Osteocyte (in vitro differentiated cells): ENCODE data around the gene FOXJ3. TPM values are rescaled to one million over a fixed set of nuclear protein-coding genes. Genes with fewer than 3 reads are reported as not detected.

Experiments
- DNase-seq: peaks from one replicate; pipeline ENCODE4 v3.0.0; 2021; ENCODE audit warnings: mixed read lengths; ENCODE audit not compliant: unreplicated experiment; ENCODE audit errors: extremely low spot score
- H3K27ac Mint-ChIP-seq: one replicate; pipeline ENCODE4 v1.8.0; 2021; ENCODE audit warnings: mild to moderate bottlenecking, mixed read lengths; ENCODE audit not compliant: unreplicated experiment
- H3K27me3 Mint-ChIP-seq: one replicate; pipeline ENCODE4 v1.8.0; 2021; ENCODE audit warnings: mixed read lengths; ENCODE audit not compliant: unreplicated experiment
- H3K36me3 Mint-ChIP-seq: one replicate; pipeline ENCODE4 v1.8.0; 2021; ENCODE audit warnings: mixed read lengths; ENCODE audit not compliant: unreplicated experiment
- H3K4me1 Mint-ChIP-seq: one replicate; pipeline ENCODE4 v1.8.0; 2021; ENCODE audit warnings: mixed read lengths; ENCODE audit not compliant: unreplicated experiment
- H3K4me3 Mint-ChIP-seq: one replicate; pipeline ENCODE4 v1.8.0; 2021; ENCODE audit warnings: mild to moderate bottlenecking, moderate library complexity, mixed read lengths; ENCODE audit not compliant: unreplicated experiment
- H3K9me3 Mint-ChIP-seq: one replicate; pipeline ENCODE4 v1.8.0; 2021; ENCODE audit warnings: mixed read lengths; ENCODE audit not compliant: unreplicated experiment
- total RNA-seq: library from RNA; stranded (reverse); gene quantifications from 2 replicates; pipeline ENCODE4 v1.2.1, GENCODE V29; 2021
- TF ChIP-seq, protein P1 (sequence below): fragments of 200-600 bp; sonication (generic); IDR thresholded peaks from 2 replicates; pipeline ENCODE4 v1.5.0; 2021; ENCODE audit warnings: antibody characterized with exemption, mild to moderate bottlenecking, moderate library complexity

Gene FOXJ3
- total RNA-seq, 1 donor from 2014 or later: 34.6 TPM

GRCh38 chr1:42372796-42373195, 37.8 kb upstream of the FOXJ3 start:
- H3K27ac Mint-ChIP-seq: no peak overlapping the region
- no peak for DNase-seq
- H3K4me3 Mint-ChIP-seq: no peak overlapping the region
- no peaks in the 10 kb centered on the region for H3K4me1 Mint-ChIP-seq
- H3K9me3 Mint-ChIP-seq: no peaks in the 10 kb centered on the region
- H3K27me3 Mint-ChIP-seq: peaks cover 37% of the 10 kb centered on the region
- no peaks in the 10 kb centered on the region for H3K36me3 Mint-ChIP-seq
- TF ChIP-seq, protein P1, sequence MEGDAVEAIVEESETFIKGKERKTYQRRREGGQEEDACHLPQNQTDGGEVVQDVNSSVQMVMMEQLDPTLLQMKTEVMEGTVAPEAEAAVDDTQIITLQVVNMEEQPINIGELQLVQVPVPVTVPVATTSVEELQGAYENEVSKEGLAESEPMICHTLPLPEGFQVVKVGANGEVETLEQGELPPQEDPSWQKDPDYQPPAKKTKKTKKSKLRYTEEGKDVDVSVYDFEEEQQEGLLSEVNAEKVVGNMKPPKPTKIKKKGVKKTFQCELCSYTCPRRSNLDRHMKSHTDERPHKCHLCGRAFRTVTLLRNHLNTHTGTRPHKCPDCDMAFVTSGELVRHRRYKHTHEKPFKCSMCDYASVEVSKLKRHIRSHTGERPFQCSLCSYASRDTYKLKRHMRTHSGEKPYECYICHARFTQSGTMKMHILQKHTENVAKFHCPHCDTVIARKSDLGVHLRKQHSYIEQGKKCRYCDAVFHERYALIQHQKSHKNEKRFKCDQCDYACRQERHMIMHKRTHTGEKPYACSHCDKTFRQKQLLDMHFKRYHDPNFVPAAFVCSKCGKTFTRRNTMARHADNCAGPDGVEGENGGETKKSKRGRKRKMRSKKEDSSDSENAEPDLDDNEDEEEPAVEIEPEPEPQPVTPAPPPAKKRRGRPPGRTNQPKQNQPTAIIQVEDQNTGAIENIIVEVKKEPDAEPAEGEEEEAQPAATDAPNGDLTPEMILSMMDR: no peak

DNA sequence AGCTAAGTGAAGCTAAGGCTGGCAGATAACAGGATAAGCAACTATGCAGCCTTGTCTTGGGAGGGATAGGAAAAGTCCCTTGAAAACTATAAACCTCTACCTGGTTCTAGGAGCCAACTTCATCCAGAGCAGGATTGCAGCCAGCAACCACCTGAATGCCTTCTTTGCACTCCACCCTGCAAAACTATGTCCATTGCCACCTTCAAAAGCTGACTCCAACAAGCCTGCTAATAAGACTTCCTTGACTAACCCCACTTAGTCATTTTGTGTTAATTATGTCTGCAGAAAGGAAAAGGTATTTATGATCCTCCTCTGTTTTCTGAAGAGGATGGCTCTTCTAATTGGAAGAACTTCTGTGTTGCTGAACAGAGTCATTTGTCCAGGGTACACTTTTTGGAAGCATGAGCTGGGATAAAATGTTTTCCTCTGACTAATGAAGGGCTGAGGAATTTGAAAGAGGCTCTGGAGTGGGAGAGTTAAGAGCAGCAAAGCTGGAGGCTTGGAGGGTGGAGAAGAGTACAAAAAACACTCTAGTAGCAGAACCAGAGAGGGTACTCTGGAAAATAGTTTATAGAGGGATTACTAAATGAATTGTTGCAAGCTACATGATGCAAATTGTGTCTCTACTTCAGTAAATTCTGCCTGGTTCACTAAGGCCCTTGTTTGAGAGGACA, 36.0 kb upstream of the FOXJ3 start:
- peaks cover 33% of the 10 kb centered on the region for H3K27me3 Mint-ChIP-seq
- H3K9me3 Mint-ChIP-seq: no peaks in the 10 kb centered on the region
- no peak overlapping the region for H3K27ac Mint-ChIP-seq
- H3K36me3 Mint-ChIP-seq: no peaks in the 10 kb centered on the region
- TF ChIP-seq, protein P1: no peak
- no peaks in the 10 kb centered on the region for H3K4me1 Mint-ChIP-seq
- no peak for DNase-seq
- H3K4me3 Mint-ChIP-seq: no peak overlapping the region

- no peaks in the 10 kb centered on the region for H3K9me3 Mint-ChIP-seq
- no peak overlapping the region for H3K4me3 Mint-ChIP-seq
- no peak overlapping the region for H3K27ac Mint-ChIP-seq
- no peak for DNase-seq
- peaks cover 33% of the 10 kb centered on the region for H3K27me3 Mint-ChIP-seq
- TF ChIP-seq, protein P1: no peak
- H3K4me1 Mint-ChIP-seq: no peaks in the 10 kb centered on the region
- H3K36me3 Mint-ChIP-seq: no peaks in the 10 kb centered on the region
These were observed 34.4 kb upstream of the FOXJ3 start for GRCh38 chr1:42369471-42369870.

DNA sequence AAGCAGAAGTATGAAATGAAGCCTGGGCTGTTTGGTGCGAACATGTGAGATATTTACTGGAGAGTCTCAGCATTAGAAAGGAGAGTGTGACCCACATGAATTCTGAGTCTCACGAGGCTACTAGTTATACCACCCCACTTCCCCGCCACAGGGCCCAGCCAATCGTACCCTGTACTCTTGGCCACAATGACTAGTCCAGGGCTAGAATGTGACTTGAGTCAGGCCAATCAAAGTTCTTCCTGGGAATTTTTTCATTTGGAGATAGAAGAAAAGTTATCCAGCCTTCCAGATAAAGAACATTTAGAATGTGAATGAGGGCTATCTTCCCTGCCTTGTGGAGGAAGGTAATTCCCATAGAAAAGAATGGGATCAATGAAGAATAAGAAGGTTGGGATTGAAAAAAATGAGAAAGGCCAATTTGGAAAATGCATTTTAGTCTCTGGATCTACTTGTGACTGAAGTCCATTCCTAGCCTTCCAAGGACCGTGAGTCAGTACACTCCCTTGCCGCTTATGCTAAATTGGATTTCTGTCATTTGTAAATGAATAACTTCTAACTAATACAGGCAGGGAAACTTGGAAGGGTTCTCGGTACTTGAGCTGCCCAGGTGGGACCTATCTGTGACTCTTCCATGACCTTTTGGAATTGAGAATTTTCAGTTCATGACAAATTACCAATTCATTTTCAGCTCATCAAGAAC, 33.2 kb upstream of the FOXJ3 start:
- H3K9me3 Mint-ChIP-seq: no peaks in the 10 kb centered on the region
- H3K4me3 Mint-ChIP-seq: no peak overlapping the region
- no peak overlapping the region for H3K27ac Mint-ChIP-seq
- H3K36me3 Mint-ChIP-seq: no peaks in the 10 kb centered on the region
- TF ChIP-seq, protein P1: no peak
- H3K27me3 Mint-ChIP-seq: peaks cover 33% of the 10 kb centered on the region
- H3K4me1 Mint-ChIP-seq: no peaks in the 10 kb centered on the region
- DNase-seq: no peak

- no peak overlapping the region for H3K27ac Mint-ChIP-seq
- no peaks in the 10 kb centered on the region for H3K36me3 Mint-ChIP-seq
- no peaks in the 10 kb centered on the region for H3K4me1 Mint-ChIP-seq
- H3K9me3 Mint-ChIP-seq: no peaks in the 10 kb centered on the region
- peaks cover 30% of the 10 kb centered on the region for H3K27me3 Mint-ChIP-seq
- DNase-seq: no peak
- H3K4me3 Mint-ChIP-seq: no peak overlapping the region
- TF ChIP-seq, protein P1: no peak
These were observed 30.1 kb upstream of the FOXJ3 start for GRCh38 chr1:42365118-42365517.
